Activated CD4-positive, alpha-beta T cell treated with anti-CD3 and anti-CD28 coated beads, Interleukin-2, amount 50 U/mL, for 48 hours (primary cell): ENCODE results near the gene TMEM235.
"Not testable (repeated sequence)": the region's sequence is repeated elsewhere in the genome, so short reads cannot be mapped to it uniquely, and the experiment has no call there.

Experiments used
- DNase-seq, 2 experiments: peaks; one replicate each; pipeline ENCODE4 v3.0.0-alpha.2; 2020

The TMEM235 gene

DNA sequence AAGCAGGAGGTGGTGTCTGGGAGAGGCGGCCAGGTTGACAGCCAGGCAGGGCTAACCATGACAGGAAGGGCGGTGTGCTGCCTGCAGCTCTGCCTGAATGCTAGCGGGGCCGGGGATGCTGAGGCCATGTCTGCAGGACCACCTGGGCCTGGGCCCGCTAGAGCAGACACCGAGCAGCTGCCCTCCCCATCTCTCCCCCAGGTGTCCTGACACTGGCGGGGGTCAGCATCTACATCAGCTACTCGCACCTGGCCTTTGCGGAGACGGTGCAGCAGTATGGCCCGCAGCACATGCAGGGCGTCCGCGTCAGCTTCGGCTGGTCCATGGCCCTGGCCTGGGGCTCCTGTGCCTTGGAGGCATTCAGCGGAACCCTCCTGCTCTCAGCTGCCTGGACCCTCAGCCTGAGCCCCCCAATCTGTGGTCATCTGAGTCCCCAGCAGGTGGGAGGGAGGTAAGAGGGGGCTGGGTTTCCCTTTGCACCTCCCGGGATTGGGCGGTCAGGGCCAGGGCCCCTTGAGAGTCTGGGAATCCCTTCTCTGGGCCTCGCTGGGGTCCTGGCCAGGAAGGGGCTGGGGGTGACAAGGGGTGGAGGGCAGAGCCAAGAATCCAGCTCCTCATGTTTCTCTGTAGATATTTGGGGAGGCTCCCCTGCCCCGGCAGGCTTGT is 7.5 kb downstream of the TMEM235 start:
- no peak for DNase-seq

DNA sequence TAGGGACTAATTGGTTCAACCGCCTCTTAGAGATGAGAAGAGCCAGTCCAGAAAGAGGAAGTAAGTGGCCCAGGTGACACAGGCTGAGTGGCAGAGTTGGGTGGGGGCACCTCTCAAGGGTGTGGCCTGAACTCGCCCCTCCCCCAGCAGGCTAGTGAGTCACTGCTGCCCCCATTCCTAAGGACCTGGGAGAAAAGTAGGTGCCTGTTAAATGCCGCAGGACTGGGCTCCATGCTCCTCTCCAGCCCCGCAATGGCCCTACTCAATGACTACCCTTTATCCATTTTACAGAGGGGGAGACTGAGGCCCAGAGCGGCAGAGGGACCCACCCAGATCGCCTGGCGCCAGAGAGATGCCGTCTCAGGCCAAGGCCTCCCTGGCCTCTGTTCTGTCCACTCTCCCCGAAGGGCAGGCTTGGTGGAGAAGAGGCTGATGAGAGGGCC is 8.1 kb downstream of the TMEM235 start:
- DNase-seq = no peak

DNA sequence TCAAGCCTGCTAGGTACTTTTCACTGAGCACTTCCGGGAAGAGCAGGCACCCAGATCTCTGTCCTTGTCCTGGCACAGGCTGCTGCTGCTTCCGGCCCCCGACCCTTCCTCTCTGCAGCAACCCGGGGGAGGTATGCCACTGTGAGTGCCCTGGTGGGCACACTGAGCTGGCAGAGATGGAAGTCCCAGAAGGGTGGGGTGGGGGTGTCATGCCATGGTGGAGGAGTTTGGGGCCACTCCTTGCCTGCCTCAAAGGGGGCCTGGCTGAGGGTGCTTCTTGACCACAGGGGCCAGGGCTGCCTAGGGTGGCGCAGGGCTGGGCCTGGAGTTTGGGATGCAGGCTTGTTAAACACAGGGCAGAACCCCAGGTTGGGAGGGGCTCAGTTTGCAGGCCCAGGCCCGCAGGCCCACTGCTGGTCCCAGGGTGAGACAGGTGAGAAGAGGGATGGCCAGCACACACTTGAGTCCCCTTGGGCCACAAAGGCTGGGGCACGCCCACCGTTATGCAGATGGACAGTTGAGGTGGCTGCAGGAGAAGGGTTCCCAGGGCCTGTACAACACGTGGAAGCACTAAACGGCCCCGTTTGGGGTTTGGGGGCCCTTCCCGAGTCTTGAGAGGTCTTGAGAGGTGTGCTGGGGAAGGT is 8.7 kb downstream of the TMEM235 start:
- DNase-seq = no peak

DNA sequence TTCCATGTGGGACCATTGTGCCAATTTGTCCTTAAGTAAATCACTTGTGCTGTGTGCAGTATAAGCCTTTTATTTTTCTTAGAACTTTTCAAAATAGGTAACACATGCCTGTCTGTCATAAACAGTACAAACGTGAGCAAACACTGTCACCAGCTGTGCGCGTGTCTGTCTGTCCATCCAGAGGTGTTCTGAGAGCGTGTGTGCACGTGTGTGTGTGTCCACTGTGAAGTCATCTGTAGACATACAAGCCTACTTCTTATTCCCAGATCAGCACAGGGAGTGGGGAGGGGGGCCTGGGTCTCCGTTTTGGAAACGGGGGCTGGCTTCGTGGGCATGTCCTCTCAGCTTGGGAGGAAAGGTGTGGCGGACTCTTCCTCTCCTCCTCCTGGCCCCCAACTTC is 9.4 kb downstream of the TMEM235 start:
- no peak for DNase-seq

DNA sequence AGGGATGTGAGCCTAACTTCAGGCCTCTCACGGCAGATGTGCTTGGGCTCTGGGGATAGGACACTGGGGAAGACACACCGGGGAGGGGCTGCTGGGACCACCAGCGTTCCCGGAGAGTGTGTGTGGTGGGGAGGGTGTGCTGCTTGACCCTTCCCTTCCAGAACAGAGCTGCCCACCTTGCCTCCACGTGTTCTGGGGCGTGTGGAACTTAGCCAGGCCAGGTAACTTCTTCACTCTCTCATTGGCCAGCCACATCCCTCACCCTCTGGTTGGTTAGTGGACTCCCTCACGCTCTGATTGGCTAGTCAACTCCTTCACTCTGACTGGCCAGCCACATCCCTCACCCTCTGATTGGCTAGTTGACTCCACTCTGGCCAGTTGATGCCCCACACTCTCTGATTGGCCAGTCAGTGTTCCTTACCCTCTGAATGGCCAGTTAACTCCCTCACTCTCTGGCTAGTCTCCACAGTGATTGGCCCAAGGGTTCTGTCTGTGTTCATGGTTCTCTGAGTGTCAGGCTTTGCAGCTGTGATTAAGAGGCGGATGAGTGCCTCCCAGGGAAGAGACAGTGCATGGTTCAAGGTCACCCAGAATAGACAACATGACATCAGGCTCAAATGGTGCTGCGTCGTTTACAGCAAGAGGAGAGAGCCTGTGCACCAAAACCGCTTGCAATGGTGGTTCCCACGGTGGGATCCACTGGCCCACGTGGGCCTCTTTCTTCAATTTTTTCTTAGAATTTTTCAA is 10.0 kb downstream of the TMEM235 start:
- DNase-seq = no peak

DNA sequence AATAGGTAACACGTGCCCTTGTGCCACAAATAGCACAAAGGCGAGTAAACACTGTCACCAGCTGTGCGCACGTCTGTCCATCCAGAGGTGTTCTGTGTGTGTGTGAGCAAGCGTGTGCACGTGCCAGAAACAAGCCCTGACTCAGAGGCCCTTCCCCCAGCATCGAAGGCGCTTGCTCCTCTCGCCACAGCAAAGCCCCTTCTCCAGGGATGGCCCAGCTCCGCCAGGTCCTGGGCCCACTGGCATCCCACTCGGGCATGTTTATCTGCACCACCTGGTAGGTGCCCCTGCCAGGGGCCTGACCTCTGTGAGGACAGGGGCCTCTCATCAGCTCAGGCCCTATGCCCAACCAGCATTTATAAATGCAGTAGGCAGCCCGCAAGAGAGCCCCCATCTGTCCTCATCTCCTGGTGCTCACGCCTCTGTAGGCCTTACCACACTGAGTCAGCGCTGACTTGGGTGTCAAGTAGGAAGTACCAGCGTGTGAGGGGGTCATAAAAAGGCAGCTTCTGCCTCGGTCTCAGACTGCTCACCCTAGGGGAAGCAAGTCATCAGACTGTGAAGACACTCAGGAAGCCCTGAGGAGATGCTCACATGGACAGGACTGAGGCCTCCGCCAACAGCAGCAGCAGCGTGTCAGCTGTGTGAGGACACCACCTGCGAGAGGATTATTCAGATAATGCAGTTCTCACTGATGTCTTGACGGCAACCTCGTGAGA is 10.8 kb downstream of the TMEM235 start:
- no peak for DNase-seq

DNA sequence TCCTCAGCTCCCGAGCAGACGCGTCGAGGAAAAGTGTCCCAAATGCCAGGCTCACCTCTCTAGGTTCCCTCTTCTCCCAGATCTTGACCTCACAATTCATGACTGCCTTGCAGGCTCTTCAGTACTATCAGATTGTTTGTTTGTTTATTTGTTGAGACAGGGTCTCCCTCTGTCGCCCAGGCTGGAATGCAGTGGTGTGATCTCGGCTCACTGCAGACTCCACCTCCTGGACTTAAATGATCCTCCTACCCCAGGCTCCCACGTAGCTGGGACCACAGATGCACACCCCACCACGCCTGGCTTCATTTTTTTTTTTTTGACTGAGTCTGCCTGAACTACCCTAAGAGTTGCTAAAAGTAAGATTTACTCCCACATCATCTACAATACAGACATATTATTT is 15.9 kb downstream of the TMEM235 start:
- no peak for DNase-seq

DNA sequence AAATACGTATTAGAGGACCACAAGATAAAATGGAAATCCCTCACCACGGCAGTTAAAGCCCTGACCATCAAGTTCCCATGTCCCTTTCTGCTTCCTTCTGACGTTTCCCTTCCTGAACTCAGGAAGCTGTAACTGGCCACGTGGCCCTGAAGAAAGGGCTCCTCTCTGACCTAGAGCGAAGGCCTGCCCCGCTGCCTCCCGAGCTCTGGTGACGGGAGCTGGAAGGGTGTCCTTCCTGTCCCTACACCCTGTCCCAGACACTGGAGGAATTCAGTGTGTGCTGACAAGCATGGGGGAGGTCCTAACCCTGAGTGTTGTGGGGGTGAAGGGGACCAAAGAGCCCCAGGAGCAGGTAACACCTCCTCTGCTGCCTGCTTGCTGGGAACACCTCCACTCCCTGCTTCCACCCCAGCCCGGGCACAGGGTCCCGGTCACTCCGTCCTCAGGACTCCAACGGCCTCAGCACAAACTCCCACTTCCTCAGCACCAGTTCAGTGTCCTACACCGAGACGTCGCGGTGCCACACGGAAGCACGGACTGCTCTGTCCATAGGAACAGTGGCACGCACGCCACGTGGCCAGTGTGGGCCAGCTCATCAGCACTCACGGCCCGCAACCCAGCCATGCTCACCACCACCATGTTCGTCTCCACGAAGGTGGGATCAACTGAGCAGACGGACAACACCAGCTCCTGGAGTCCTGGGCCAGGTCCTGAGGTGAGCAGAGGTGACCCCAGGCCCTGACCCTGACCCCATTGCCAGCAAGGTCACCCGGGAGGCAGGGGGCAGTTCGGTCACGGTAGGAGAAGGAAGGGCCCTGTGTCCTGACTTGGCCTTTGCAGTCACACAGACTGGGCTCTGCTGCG is 16.9 kb downstream of the TMEM235 start:
- no peak for DNase-seq

DNA sequence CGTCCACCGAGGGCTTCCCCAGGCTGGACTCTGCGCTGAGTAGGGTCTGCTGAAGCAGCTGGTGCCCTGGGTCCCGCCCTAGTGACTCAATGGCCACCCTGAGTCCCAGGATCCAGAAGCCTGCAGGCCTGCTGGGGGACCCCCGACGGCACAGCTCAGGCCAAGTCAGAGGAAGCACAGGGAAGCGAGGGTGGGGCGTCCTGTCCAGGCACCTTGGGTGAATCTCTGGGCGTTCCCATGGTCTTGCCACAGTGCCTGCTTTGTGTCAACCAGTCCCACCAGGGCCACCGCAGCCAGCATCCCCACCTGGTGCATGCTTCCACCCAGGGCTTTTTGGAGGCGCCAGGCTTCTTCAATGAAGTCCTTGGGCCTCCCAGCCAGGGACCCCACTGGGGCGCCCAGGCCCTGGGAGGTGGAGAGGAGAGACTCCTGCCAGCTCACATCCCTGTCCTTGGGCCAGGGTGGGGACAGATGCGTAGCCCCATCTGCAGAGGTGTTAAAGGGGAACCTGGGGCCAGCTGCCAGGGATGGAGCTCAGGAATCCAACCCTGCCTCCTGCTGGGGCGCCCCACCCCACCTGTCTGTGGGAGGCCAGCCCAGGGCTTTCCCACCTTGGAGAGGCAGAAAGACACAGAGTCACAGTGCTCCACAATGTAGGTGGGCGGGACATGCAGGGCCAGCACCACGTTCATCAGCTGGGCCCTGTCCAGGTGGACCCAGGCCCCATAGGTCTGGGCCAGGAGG is 17.8 kb downstream of the TMEM235 start:
- no peak for DNase-seq

DNA sequence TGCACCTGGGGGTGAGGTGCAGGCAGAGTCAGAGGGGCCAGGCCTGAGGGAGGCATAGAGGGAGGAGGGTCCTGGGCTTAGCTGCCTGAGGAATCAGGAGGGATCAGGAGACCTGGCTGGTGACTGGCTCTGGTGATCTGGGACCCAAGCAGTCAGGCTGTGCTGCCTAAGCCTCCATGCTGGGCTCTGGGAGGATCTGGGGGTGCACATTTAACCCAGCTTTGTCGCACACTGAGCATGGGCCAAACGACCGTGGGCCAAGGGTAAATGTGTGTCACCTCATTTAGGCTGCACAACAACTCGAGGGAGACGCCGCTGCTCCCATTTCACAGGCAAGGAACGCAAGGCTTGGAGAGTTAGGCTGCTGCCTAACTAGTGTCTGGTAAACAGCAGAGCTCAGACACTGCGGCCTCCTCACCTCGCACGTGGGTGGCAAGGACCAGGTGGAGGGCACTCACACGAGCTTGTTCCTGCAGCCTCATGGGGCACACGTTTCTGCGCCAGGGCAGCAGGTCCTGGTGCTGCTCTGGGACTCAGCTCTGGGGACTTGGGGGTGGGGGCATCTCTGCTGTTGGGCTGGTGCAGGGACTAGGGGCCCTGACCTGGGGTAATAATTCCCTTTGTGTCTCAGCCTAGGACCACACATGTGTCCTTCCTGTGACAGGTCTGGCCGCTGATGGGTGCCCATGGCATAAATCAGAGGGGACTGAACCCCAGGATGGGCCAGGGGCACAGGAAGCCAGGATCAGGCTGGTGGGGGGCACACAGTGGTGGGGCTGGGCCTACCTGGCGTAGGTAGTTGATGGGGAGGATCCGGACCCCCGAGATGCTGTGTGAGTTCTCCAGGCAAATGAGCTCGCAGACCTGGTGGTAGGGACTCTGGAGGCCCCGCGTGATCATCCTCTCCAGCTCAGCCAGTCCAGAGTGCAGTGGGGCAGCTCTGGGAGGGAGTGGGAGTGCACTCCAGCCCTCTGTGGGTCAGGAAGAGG is 18.7 kb downstream of the TMEM235 start:
- no peak for DNase-seq

DNA sequence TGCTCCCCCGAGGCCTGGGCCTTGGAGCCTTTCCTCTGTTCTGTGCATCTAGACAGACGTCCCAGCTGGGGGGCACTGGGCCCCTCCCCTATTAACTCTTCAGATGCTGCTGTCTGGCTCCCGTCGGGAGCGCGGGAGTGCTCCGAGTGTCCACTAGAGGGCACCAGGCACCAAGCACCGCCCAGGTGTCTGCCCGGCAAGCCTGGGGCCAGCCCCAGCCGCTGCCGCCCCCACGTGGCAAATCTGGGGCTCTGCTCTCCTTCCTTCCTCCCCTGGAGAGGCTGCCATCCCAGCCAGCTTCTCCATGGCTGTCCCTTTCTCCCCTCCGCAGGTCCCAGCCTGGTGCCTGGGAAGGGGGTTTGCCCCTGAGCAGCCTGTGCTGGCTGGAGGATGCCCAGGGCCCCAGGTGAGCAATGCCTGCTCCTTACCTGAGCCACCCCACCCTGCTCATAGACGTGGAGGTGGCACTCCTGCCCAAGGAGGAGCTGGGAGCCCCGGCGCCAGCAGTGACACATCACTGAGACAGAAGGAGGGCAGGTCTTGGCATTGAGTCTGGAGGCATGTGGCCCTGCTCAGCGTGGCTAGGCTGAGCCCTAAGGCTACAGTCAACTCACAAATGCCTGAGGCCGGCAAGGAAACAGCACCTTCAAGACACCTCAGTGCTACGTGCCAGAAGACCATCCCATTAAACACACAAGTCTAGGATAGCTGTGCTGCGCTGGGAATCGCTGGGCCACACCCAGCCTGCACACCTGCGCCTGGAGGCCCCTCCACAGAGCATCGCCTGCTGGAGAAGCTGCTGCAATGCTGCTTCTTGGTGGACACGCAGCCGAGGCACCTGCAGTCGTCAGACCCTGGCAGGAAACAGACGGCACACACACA is 19.7 kb downstream of the TMEM235 start:
- DNase-seq = peak; percentile 90 to 92

DNA sequence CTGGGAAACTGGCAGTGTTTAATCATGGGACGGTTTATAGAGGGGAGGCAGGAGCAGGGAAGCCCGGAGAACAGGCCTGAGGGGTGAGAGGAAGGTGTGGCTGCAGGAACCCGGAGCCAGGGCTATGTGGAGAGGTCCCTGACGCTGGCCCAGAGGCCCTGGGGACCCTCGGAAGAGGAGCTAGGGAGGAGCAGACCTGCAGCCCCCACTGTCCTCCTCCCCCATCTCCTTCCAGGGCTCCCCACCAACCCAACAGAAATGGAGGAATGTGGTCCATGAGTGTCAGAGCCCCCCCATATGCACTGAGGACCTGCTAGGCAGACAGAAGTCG is 20.3 kb downstream of the TMEM235 start:
- no peak for DNase-seq

DNA sequence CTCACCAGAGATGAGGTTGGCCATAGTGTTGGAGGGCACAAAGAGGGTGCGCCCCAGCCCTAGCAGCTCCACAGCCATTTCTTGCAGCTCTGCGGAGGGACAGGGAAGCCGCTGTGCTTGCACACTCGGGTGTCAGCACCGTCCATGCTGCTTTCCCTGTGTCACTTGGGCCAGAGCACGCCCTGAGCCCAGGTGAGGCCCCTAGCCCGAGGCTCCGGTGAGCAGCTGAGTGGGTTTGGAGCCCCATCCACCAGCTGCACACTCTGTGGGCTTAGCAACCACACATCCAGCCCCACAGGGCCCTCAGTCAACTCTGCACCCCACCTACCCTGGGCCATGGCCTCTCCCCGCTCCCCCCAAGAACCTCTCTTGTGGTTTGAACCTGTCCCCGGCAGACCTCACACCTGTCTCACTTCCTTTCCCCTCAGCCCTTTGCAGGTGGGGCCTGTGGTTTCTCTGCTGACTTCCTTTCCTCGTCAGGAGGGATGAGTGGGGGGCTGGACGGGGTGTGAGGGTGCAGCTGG is 20.7 kb downstream of the TMEM235 start:
- peak in 1 of 2 experiments; percentile 10 for DNase-seq

DNA sequence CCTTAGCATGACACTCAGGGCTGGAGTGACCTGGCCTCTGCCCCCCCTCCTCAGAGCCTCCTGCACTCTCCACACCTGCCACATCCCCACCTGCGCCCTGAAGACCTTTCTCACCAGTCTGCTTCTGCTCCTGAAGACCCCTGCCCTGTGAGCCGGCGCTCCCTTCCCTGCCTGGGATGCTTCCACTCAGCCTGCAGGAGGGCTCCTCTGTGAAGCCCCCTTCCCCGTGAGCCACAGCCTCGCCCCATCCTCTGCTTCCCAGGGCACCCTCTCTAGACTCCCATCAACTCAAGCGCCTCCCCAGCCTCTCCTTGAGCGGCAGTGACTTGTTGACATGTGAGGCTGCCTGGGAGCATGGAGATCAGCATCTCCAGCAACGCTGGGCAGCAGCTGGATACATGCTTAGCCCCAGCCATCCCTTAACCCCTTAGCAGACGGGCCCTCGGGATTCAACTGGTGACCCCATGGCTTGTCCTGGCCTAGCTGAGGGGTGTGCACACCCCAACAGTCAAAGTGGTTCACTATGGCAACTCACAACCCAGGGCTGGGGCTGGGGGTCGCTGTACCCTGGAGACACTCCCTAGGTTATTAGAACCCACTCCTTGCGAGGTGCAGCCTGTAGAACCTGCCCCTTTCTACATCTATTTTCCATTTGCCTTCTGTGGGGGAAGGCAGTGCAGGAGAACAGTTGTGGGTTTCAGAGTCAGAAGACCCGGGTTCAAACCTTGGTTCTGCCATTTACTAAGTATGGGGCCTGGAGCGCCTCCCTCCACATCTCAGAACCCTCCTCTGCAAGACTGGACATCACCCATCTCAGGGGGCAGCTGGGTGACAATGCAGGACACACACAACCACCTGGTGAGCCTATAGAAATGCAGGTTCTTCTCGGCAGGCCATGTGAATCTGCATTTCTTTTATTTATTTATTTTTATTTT is 21.5 kb downstream of the TMEM235 start:
- no peak for DNase-seq

DNA sequence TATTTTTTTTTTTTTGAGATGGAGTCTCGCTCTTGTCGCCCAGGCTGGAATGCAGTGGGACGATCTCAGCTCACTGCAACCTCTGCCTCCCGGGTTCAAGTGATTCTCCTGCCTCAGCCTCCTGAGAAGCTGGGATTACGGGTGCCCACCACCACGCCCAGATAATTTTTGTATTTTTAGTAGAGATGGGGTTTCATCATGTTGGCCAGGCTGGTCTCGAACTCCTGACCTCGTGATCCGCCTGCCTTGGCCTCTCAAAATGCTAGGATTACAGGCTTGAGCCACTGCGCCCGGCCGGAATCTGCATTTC is 22.2 kb downstream of the TMEM235 start:
- not testable (repeated sequence) for DNase-seq

DNA sequence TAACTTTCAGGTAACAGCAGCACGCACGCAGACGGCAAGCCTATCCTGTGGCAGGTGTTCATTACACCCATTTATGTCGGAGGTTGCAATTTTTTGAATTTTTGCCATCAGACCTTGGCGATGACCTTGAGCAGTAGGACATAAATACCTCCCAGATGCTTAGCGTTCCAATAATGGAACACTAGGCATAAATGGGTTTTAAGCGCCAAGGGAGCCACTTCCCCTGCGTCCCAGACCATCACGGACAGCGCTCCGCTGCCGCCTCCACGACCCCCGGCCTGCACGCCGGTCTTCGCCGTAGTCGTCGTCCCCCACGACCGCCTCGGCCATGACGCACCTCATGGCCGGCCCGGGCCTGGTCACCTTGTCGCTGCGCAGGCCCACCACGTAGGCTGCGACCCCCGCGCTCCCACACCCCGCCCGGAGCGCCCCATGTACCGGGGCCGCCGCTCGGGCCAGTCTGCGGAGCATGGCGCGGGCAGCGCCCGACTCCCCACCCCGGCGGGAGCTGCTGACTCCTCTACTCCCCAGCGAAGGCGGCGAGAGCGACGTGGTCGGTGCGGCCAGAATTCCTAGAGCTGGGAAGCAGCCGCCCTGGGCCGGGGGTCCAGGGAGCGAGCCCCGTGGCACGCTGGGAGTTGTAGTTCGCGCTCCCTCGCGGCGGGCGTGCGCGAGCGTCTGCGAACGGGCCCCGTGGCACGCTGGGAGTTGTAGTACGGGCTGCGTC is 22.7 kb downstream of the TMEM235 start:
- peak; percentile 81 to 87 for DNase-seq

DNA sequence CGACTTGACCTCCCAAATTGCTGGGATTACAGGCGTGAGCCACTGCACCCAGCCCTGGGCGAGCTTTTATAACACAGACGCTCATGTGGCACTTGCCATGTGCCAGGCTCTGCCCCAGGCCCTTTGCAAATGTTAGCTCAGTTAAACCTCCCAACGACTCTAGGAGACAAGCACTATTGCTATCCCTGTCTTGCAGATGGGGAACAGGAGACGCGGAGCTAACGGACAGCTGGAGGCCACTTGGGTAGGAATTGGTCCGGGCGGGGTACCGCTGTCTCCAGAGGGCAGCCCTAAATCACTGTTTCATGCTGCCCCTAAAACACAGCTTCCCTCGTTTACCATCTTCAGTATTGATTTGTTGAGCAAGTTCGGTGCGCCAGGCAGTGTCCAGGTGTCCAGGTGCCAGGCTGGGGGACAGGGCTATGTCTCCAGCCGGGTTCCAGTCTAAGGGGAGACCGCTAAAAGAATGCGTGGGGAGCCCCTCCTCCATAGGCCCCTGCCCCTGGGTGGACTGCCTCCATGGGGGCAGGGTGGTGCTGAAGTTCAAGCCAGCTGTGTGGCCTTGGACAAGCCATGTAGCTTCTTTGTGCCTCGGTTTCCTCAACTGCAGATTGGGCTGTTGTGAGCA is 23.7 kb downstream of the TMEM235 start:
- DNase-seq = no peak
